SK-N-SH treated with all-trans-retinoic acid at 6 μM for 48 hours (cell line): ENCODE results near the gene TTC39C.

Experiments
- CSDC2 ChIP-seq: fragments of 250-450 bp; sonication (Bioruptor Pico); IDR thresholded peaks from 2 replicates; pipeline ENCODE4 v1.5.0; 2020; ENCODE audit warnings: mild to moderate bottlenecking, moderate library complexity
- SNAI2 ChIP-seq: fragments of 250-450 bp; sonication (Bioruptor Pico); IDR thresholded peaks from 2 replicates; pipeline ENCODE4 v1.5.0; 2020; ENCODE audit warnings: mild to moderate bottlenecking, moderate library complexity
- ZFP30 ChIP-seq: fragments of 450-650 bp; formaldehyde crosslinking; IDR thresholded peaks from 2 replicates; pipeline ENCODE4 v1.5.0; 2022; ENCODE audit warnings: mild to moderate bottlenecking, moderate library complexity
- TF ChIP-seq, protein P1 (sequence below): fragments of 250-450 bp; sonication (Bioruptor Pico); IDR thresholded peaks from 2 replicates; pipeline ENCODE4 v1.8.0; 2020; ENCODE audit warnings: mild to moderate bottlenecking, moderate library complexity, borderline replicate concordance
- TF ChIP-seq, protein P2 (sequence below): fragments of 250-450 bp; sonication (Bioruptor Pico); IDR thresholded peaks from 2 replicates; pipeline ENCODE4 v1.8.0; 2021; ENCODE audit warnings: low read depth, mild to moderate bottlenecking, moderate library complexity, borderline replicate concordance

DNA sequence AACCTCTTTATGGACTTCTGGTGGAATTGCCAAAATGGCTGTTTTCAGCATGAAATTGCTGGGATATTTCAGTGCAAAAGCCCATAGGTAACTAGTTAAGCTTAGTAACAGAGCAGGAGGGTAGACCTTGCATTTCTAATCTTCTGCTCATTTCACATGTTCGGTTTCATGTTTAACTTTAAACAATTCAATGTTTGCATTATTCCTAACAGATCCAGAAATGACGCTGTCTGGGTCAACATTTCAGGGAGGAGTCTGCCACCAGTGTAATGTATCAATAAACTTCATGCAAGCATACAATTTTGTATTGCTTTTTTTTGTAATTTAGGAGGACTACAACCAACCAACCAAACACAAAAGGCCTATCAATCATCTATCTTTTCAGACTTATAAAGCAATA lies 146.8 kb downstream of the TTC39C start:
- no peak for TF ChIP-seq SNAI2 (CRISPR knock-in tag)
- TF ChIP-seq ZFP30 (CRISPR knock-in tag), result no peak
- no peak for TF ChIP-seq CSDC2
- TF ChIP-seq, protein P1, sequence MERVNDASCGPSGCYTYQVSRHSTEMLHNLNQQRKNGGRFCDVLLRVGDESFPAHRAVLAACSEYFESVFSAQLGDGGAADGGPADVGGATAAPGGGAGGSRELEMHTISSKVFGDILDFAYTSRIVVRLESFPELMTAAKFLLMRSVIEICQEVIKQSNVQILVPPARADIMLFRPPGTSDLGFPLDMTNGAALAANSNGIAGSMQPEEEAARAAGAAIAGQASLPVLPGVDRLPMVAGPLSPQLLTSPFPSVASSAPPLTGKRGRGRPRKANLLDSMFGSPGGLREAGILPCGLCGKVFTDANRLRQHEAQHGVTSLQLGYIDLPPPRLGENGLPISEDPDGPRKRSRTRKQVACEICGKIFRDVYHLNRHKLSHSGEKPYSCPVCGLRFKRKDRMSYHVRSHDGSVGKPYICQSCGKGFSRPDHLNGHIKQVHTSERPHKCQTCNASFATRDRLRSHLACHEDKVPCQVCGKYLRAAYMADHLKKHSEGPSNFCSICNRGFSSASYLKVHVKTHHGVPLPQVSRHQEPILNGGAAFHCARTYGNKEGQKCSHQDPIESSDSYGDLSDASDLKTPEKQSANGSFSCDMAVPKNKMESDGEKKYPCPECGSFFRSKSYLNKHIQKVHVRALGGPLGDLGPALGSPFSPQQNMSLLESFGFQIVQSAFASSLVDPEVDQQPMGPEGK (CRISPR knock-in tag), result no peak
- TF ChIP-seq, protein P2, sequence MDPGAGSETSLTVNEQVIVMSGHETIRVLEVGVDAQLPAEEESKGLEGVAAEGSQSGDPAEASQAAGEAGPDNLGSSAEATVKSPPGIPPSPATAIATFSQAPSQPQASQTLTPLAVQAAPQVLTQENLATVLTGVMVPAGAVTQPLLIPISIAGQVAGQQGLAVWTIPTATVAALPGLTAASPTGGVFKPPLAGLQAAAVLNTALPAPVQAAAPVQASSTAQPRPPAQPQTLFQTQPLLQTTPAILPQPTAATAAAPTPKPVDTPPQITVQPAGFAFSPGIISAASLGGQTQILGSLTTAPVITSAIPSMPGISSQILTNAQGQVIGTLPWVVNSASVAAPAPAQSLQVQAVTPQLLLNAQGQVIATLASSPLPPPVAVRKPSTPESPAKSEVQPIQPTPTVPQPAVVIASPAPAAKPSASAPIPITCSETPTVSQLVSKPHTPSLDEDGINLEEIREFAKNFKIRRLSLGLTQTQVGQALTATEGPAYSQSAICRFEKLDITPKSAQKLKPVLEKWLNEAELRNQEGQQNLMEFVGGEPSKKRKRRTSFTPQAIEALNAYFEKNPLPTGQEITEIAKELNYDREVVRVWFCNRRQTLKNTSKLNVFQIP, result no peak
